Inflammatory macrophage treated with lipopolysaccharide for 1 hour (primary cell): ENCODE measurements around the gene HSF4.
"Not testable (repeated sequence)": the region's sequence is repeated elsewhere in the genome, so short reads cannot be mapped to it uniquely, and the experiment has no call there.

Source experiments
- DNase-seq, 2 donors: peaks; one replicate each; pipeline ENCODE4 v3.0.0-alpha.2; 2020 to 2022

Gene HSF4

DNA sequence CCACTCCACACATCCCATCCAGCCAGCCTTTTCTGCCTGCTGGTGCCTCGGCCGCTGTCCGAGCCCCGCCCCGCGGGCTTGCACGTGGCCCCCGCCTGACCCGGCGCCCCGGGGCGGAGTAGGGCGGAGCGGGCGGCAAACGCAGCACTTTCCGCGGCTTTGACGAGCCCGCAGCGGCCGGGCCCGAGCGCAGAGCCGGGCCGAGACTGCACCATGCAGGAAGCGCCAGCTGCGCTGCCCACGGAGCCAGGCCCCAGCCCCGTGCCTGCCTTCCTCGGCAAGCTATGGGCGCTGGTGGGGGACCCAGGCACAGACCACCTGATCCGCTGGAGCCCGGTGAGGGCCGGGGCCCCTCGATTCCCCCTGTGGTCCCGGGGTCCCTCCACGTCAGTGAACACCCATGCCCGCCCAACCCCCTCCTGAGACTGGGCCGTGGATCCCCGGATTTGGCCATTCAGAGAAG, at the start of gene HSF4:
TSS of gene HSF4 (plus strand) at position 147 of the 463 bp plus-strand sequence. CDS start at position 214, 67 bp downstream.
- peak in 1 of 2 donors; percentile 54 for DNase-seq

DNA sequence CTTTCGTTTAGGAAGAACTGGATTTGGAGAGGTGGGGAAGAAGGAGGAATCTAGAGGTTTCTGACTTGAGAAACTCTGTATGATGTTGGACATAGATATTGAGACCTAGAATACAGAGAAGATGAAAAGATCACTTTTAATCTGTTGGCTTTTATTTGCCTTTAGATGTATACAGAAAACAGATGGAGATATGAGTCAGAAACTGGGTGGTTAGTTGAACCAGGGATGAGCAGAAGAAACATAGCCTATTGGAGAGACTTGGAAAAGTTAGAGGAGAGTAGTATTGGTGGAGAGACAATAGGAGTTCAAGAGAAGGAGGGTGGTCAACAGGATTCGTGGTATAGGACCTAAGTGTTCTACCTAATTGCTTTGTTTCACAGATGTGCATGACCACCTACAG, 49.8 kb upstream of the HSF4 start:
- no peak for DNase-seq

- peak; percentile 48 to 74 for DNase-seq
Observed at GRCh38 chr16:67115639-67116038, 48.9 kb upstream of the HSF4 start.

DNA sequence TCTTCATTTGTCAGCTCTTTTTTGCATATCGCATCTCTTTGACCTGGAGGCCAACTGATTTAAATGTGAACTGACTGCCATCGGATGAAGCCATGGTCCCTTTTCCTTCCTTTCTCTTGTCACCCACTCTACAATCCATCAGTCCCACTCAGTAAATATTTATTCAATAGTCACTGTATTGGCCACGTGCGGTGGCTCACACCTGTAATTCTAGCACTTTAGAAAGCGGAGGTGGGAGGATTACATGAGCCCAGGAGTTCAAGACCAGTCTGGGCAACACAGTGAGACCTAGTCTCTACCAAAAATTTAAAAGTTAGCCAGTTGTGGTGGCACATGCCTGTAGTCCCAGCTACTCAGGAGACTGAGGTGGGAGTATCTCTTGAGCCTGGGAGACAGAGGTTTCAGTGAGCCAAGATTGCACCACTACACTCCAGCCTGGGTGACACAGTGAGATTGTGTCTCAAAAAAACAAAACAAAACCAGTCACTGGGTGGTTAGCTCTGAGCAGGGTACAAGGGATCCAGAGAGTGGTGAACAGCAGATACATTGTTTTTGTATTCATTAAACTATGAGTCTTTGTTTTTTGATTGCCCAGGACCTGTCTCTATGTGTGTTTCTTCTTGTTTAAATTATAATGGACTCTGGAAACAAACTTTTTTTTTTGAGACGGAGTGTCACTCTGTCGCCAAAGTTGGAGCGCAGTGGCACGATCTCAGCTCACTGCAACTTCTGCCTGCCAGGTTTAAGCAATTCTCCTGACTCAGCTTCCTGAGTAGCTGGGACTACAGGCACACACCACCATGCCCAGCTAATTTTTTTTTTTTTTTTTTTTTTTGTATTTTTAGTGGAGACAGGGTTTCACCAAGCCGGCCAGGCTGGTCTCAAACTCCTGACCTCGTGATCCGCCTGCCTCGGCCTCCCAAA, 47.9 kb upstream of the HSF4 start:
- DNase-seq = peak; percentile 26 to 42

DNA sequence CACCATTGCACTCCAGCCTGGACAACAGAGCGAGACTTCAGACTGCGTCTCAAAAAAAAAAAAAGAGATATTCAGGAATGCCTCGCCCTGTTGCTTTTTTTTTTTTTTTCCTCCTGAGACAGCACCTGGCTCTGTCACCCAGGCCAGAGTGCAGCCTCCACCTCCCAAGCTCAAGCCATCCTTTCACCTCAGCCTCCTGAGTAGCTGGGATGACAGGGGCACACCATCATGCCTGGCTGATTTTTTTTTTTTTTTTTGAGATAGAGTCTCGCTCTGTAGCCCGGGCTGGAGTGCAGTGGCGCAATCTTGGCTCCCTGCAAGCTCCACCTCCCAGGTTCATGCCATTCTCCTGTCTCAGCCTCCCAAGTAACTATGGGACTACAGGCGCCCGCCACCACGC, 46.8 kb upstream of the HSF4 start:
- no peak for DNase-seq

DNA sequence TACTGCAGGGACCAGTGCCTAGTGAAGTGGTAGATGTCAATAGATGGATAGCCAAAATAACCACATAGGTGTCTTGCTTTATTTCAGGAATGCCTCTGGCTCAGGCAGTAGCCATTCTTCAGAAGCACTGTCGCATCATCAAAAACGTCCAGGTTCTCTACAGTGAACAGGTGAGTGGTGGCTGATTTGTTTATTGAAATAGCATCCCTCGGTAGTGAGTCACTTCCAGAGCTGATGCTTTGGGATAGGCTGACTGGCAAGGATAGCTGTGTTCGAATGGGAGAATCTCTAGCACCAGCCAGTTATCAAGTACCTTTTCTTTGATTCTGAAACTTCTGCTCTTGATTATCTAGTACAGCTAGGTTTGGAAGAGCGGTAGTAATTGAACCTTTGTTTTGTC, 44.5 kb upstream of the HSF4 start:
- no peak for DNase-seq

DNA sequence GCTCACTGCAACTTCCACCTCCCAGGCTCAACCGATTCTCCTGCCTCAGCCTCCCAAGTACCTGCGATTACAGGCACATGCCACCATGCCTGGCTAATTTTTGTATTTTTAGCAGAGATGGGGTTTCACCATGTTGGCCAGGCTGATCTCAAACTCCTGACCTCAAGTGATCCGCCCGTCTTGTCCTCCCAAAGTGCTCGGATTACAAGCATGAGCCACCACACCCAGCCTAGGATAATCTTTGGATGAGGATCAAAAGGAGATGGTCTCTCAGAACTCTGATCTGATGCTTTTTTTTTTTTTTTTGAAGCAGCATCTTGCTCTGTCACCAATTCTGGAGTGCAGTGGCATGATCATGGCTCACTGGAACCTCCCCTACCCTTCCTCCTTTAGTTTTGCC, 41.7 kb upstream of the HSF4 start:
- DNase-seq = not testable (repeated sequence)

DNA sequence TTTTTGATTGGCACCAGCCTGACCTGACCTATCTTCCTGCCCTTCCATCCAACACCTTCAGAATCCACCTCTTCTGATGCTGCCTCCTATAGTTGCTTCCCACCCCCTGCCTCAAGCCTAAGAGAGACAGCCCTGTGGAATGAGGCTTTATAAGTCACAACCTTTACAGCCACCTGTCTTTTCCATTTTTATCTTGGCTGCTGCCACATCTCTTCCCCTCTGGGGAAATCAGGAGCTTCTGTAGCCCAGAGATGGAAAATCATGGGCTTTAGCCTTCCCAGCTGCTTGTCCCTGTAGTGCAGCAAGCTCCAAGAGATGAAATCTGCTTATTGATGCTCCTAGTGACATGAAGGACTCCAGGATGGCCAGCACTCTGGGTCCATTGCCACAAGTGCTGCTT, 36.1 kb upstream of the HSF4 start:
- DNase-seq = no peak

- no peak for DNase-seq
Observed at GRCh38 chr16:67128887-67129286, 35.7 kb upstream of the HSF4 start.

DNA sequence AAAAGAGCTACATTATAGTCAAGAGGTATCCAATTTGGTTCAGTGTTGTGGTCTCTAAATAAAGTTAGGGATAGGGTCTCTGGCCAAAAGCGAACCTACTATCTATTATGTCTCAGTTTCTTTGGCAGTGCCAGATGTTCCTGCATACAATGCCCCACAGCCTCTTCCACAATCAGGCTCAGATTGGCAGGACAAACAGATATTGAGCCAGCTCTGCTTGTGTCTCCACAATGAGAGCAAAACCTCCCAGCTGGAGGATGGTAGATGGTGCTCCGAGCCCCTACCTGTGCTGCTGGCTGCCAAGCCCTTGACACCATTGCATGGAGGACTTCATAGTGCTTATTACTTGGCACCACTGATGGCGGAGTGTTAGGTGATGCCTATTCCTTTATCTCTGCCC, 35.1 kb upstream of the HSF4 start:
- DNase-seq = no peak

DNA sequence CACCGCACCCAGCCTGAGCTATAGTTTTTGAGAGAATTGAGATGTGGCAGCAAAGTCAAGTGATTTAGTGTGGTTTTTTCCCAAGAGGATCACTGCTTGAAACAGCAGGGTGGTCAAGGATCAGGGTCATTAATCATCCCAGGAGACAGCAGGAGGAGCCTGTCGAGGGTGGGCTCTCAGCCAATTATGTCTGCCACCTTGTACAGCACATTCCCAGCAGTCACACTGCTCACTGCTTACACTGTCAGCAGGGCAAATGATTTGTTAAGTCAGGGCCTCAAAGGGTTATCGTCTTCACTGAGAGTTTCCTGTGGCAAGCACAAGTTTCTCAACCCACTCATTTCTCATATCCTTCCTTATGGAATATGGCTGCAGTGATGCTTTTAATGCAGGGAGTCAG, 26.9 kb upstream of the HSF4 start:
- DNase-seq = no peak

DNA sequence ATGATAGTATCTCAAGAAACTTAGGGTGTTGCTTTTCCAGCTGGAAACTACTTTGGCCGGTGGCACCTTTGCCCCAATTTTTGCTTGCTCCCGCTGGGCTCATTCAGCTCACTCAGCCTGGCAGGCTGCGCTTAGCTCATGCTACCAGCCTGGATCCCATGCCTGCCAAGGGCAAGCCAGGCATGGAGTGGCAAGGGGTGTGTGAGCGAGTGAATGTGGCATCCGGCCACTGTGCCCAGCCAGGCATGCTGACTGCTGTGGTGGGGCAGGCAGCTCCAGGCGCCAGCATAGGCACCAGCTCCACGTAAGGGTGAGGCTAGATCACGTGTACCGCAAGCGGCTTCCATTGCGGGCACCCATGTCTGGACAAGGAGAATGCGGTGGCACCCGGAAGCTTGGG, 23.2 kb upstream of the HSF4 start:
- DNase-seq = no peak

DNA sequence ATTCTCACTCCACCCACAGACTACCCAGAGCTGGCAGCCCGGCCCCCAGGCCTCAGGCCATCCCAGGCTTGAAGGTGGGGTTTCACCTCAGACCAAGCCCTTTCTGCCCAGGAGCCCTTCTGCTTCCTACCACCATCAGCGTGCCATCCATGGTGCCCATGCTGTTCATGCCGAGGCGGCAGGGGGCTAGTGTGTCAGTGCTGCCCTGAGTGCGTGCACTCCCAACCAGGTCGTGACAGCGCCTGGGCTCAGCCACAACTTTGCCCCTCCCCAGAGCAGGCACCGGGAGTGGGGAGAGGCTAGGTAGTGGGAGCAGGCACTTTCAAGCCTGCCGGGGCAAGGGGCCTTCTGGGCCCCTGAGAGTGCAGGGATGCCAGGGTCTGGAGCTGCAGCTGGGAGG, 22.2 kb upstream of the HSF4 start:
- DNase-seq = no peak

DNA sequence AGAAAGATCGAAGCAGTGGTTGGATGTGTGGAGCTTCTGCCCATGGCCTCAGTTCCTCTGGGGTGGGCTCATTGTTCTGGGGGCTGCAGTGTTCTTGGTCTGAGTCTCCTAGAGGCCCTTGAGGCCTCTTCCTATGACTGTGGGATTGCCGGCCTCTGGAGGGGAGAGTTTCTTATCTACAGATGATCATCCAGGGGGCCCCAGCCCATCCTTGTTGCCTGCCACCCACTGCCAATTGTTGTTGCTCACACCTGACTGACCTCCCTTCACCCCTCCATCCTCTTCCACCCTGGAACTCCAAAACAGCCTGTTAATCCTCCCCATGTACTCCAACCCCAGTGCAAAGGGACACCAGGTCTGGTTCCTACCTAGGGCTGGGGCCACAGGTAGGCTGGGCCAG, 19.6 kb upstream of the HSF4 start:
- DNase-seq = no peak

DNA sequence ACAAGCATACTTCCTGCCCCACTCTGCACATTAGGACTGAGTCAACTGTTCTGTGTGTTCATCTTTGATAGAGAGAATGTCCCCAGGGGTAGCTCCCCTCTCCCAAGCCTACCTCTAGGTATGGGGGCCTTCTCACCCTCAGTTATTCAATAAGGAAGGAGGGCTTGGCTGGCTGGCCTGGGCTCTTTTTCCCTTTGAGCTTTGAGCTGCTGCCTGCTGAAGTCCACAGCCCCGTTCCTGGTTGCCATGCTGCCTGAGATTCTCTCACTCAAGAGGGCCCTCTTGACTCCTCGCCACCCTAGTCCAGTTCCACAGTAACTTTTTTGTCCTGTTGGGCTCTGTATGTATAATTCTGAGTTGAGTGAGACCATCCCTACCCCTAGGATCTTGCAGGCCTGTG, 18.8 kb upstream of the HSF4 start:
- DNase-seq = no peak

GRCh38 chr16:67146523-67147357, 17.8 kb upstream of the HSF4 start:
- no peak for DNase-seq

DNA sequence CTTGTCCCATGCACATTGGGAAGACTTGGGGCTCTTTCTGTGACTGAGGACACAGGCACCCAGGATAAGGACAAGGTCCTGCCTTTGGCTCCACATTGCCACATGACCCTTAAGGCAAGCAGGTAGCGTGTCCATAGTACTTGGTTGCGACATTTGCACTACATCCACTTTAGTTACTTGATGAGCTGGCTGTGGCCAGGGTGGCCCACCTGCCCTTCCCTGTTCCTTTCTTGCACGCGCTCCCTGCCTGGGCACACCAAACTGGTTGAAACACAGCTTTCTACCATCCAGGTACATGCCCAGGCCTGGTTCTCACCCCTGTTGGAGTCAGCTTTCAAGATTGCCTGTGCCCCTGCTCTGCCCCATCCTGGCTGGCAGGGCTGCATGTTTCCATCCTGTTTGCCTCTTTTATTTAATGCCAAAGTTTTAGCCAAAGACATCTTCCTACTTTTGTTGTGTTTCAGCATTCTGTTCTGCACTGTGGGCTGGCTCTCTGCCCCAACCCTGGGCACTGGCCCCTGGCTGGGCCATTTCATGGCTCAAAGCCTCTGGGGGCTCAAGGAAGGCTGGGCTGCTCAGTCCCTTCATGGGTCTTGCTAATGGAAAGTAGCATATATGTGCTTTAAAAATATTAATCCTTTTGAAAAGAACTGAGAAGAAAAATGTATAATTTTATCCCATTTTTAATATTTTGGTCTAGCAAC, 17.0 kb upstream of the HSF4 start:
- no peak for DNase-seq

GRCh38 chr16:67148221-67148620, 16.3 kb upstream of the HSF4 start:
- DNase-seq = no peak

DNA sequence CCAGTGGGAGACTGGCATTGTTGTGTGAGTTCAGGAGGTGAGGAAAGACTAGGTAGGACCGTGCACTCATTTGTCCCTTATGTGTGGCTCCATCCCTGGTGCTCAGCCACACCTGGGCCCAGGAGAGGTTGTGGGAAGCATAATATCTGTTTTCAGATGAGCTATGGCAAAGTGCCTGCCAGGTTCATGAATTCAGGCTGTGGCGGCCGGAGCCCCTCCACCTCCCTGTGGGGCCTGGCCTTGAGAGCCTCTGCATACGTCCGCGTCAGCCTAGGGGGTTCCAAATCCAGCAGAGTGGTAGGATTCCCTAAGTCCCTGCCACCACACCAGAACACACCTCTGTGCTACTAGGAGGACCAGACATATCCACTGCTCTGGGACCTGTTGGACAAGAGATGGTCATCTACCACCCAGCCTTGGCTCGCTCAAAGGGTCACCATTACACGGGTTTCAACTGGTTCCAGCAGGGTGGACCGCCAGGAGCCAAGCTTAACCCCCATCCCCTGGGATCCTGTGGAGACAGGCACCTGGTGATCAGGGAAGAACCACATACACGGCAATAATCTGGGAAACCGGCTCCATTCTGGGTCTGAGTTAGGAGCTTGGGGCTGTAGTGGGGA, 15.8 kb upstream of the HSF4 start:
- DNase-seq = no peak

GRCh38 chr16:67149276-67150046, 15.1 kb upstream of the HSF4 start:
- no peak for DNase-seq

DNA sequence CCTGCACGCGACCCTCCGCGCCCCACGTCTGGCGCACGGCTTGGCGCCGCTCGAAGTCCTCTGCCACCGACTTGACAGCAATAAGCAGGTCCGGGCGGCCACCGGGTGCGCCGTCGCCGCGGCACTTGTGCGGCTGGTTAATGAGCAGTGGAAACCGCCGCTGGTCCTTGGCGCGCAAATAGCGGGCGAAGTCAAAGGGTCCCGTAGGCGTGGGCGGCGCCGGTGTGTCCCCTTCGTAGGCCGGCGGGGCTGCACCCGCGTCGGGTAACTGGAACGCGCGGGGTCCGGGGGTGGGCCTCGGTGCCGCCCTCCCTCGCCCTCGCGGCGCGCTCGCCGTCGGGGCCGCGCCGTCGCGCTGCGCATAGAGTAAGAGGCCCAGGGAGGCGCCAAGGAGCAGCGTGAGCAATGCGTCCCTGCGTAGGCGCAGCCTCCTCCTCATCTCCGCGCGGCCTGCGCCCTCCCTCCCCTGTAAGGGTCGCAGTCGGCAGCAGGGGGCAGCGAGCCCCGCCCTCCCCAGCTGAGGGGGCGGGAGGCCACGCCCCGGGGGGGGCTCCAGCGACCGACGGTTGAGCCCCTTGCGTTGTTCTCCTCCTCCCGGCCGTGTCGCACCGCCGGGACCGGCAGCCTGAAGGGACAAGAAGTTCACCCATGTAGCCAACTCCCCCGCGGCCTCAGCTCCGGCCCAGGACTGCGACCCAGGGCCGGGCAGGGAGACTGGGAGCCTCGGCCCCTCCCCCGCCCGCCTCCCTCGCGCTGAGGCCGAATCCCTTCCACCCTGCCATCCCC, 14.3 kb upstream of the HSF4 start:
- DNase-seq = no peak
